OCI-LY3 (cell line): ENCODE results near the gene SHANK3.

Source experiments
- H2AFZ ChIP-seq: fragments of 200-600, 300-600 bp; shearing (Covaris generic); 2 replicates; pipeline ENCODE4 v1.6.0; 2014; ENCODE audit warnings: antibody characterized with exemption, low read depth, low read length
- H3K27ac ChIP-seq: fragments of 200-600, 300-600 bp; sonication (generic); 2 replicates; pipeline ENCODE4 v1.5.1; 2014; ENCODE audit warnings: mild to moderate bottlenecking, low read length, moderate library complexity, mixed read lengths
- H3K27me3 ChIP-seq: fragments of 200-600, 300-600 bp; sonication (generic); 2 replicates; pipeline ENCODE4 v1.6.1; 2014; ENCODE audit warnings: low read depth, low read length, mixed read lengths
- H3K36me3 ChIP-seq: fragments of 200-600, 300-600 bp; sonication (generic); replicated peaks from 2 replicates; pipeline ENCODE3; 2014; ENCODE audit warnings: low read depth, low read length, mixed read lengths
- H3K4me1 ChIP-seq: fragments of 300-600, 200-600 bp; sonication (generic); 2 replicates; pipeline ENCODE4 v1.6.1; 2014; ENCODE audit warnings: low read length, mixed read lengths
- H3K4me2 ChIP-seq: fragments of 200-600, 300-600 bp; sonication (generic); 2 replicates; pipeline ENCODE4 v1.6.1; 2014; ENCODE audit warnings: low read length, mixed read lengths
- H3K4me3 ChIP-seq: fragments of 300-600, 200-600 bp; sonication (generic); 2 replicates; pipeline ENCODE4 v1.5.1; 2014; ENCODE audit warnings: antibody characterized with exemption, mild to moderate bottlenecking, low read length, moderate library complexity
- H3K79me2 ChIP-seq: fragments of 300-600, 200-600 bp; shearing (Covaris generic); 2 replicates; pipeline ENCODE4 v1.6.1; 2014; ENCODE audit warnings: mild to moderate bottlenecking, low read length, mixed read lengths
- H3K9ac ChIP-seq: fragments of 300-600, 200-600 bp; shearing (Covaris generic); 2 replicates; pipeline ENCODE4 v1.6.0; 2014; ENCODE audit warnings: mild to moderate bottlenecking, low read length, moderate library complexity
- H3K9me3 ChIP-seq: fragments of 200-600, 300-600 bp; shearing (Covaris generic); 2 replicates; pipeline ENCODE4 v1.6.1; 2014; ENCODE audit warnings: low read length, mixed read lengths; ENCODE audit not compliant: insufficient read depth
- H4K20me1 ChIP-seq: fragments of 200-600, 300-600 bp; sonication (generic); 2 replicates; pipeline ENCODE4 v1.6.1; 2016; ENCODE audit warnings: low read length, mixed read lengths; ENCODE audit not compliant: insufficient read depth
- CTCF ChIP-seq: fragments of 200-600, 300-600 bp; sonication (generic); IDR thresholded peaks from 2 replicates; pipeline ENCODE4 v1.5.1; 2014; ENCODE audit warnings: antibody characterized with exemption, low read length, low read depth
- EZH2phosphoT487 ChIP-seq: fragments of 200-600 bp; shearing (Covaris generic); IDR thresholded peaks from 2 replicates; pipeline ENCODE4 v1.6.1; 2018; ENCODE audit warnings: antibody characterized with exemption, mixed run types, low read depth

SHANK3 gene

GRCh38 chr22:50672471-50673230 is at the start of gene SHANK3:
SHANK3 (plus strand) TSS chr22:50672823.
- H3K9ac ChIP-seq, result no peak within 1 kb of the TSS
- H3K4me3 ChIP-seq, result no peak within 1 kb of the TSS

GRCh38 chr22:50624347-50625130 is 48.1 kb upstream of the SHANK3 start:
- no peaks in the 10 kb centered on the region for H3K36me3 ChIP-seq
- no peaks in the 10 kb centered on the region for H3K79me2 ChIP-seq
- peaks cover 28% of the 10 kb centered on the region for H3K4me1 ChIP-seq
- no peaks in the 10 kb centered on the region for H4K20me1 ChIP-seq
- no peak overlapping the region for H3K27ac ChIP-seq
- no peak overlapping the region for H3K4me2 ChIP-seq
- no peaks in the 10 kb centered on the region for H3K27me3 ChIP-seq
- H3K9me3 ChIP-seq, result no peaks in the 10 kb centered on the region
- TF ChIP-seq CTCF, result no peak
- no peak for TF ChIP-seq EZH2phosphoT487
- H2AFZ ChIP-seq, result no peak overlapping the region
- H3K4me3 ChIP-seq, result no peak overlapping the region
- no peak overlapping the region for H3K9ac ChIP-seq

More at GRCh38 chr22:50672471-50673230, at the start of gene SHANK3:
- no peaks in the 10 kb centered on the region for H3K36me3 ChIP-seq
- H3K4me2 ChIP-seq, result no peak within 1 kb of the TSS
- H4K20me1 ChIP-seq, result no peaks in the 10 kb centered on the region
- H3K27ac ChIP-seq, result no peak within 1 kb of the TSS
- no peaks in the 10 kb centered on the region for H3K9me3 ChIP-seq
- no peak within 1 kb of the TSS for H2AFZ ChIP-seq
- H3K4me1 ChIP-seq, result no peaks in the 10 kb centered on the region
- H3K27me3 ChIP-seq, result no peaks in the 10 kb centered on the region
- TF ChIP-seq EZH2phosphoT487, result no peak
- TF ChIP-seq CTCF, result no peak
- H3K79me2 ChIP-seq, result no peaks in the 10 kb centered on the region

- H3K9me3 ChIP-seq, result no peaks in the 10 kb centered on the region
- no peak overlapping the region for H3K27ac ChIP-seq
- H3K4me2 ChIP-seq, result no peak overlapping the region
- H3K36me3 ChIP-seq, result no peaks in the 10 kb centered on the region
- H3K9ac ChIP-seq, result no peak overlapping the region
- no peak overlapping the region for H3K4me3 ChIP-seq
- H4K20me1 ChIP-seq, result no peaks in the 10 kb centered on the region
- peaks cover 23% of the 10 kb centered on the region for H3K4me1 ChIP-seq
- no peaks in the 10 kb centered on the region for H3K79me2 ChIP-seq
- H2AFZ ChIP-seq, result no peak overlapping the region
- no peaks in the 10 kb centered on the region for H3K27me3 ChIP-seq
- TF ChIP-seq CTCF, result no peak
- TF ChIP-seq EZH2phosphoT487, result no peak
Measured at GRCh38 chr22:50625131-50625567, 47.5 kb upstream of the SHANK3 start.
